GM12873 (cell line): ENCODE results near the gene WRAP73.

ENCODE experiments used
- CTCF ChIP-seq: IDR thresholded peaks from 2 replicates; pipeline ENCODE4 v1.5.1; 2012; ENCODE audit warnings: low read depth, mild to moderate bottlenecking, moderate library complexity, low read length, control low read depth; ENCODE audit not compliant: insufficient read depth; ENCODE audit errors: missing control alignments

The WRAP73 gene

GRCh38 chr1:3671371-3672180 lies 21.7 kb upstream of the WRAP73 start:
- no peak for TF ChIP-seq CTCF

GRCh38 chr1:3670823-3671265 lies 20.9 kb upstream of the WRAP73 start:
- no peak for TF ChIP-seq CTCF

- no peak for TF ChIP-seq CTCF
Measured at GRCh38 chr1:3669971-3670431, 20.1 kb upstream of the WRAP73 start.

- TF ChIP-seq CTCF = no peak
Measured at GRCh38 chr1:3669421-3669821, 19.5 kb upstream of the WRAP73 start.

GRCh38 chr1:3668585-3669300 lies 18.8 kb upstream of the WRAP73 start:
- TF ChIP-seq CTCF = no peak

- TF ChIP-seq CTCF = no peak
Measured at GRCh38 chr1:3668148-3668547, 18.2 kb upstream of the WRAP73 start.

GRCh38 chr1:3664700-3665375 lies 14.9 kb upstream of the WRAP73 start:
- no peak for TF ChIP-seq CTCF
